ENCODE data around the gene PRDM11.

The PRDM11 gene

GRCh38 chr11:45267652-45268299 is 121.3 kb downstream of the PRDM11 start:
- DNase-seq, result no peak

DNA sequence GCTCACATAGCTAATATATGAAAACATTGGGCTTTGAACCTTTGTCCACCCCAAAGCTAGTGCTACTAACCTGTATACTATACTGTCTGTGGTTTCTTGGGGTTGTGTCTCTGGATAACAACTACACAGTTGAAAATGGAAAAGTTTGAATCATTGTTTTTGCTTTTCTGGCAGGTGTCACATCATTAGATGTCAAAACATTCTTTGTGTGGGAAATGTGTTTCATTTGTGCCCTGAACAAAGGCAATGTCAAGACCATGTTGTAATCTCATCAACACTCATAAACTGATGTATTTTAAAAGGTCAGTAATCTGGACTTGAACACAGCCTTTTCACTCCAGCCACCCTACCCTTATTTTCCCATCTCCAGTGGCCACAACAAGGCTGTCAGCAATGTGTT is 123.2 kb downstream of the PRDM11 start:
- DNase-seq, result no peak

GRCh38 chr11:45270946-45271716 is 124.7 kb downstream of the PRDM11 start:
- DNase-seq, result no peak

DNA sequence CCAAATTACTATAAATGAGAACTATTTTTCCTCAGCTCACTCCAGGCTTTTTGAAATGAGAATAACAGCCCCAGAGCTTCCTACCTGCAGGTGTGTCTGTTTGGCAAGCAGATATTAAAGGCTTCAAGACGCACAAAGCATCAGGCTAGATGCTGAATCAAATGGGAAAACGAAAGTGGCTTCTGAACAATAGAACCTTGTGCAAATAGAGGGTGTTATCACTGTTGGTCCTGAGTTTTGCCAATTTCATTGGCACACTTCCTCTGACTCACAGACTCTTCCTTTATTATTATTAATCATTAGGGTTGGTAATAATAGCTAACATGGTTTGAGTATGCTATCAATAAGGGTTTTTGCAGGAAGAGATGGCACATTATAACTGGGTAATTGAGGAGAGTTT is 126.3 kb downstream of the PRDM11 start:
- DNase-seq, result no peak

DNA sequence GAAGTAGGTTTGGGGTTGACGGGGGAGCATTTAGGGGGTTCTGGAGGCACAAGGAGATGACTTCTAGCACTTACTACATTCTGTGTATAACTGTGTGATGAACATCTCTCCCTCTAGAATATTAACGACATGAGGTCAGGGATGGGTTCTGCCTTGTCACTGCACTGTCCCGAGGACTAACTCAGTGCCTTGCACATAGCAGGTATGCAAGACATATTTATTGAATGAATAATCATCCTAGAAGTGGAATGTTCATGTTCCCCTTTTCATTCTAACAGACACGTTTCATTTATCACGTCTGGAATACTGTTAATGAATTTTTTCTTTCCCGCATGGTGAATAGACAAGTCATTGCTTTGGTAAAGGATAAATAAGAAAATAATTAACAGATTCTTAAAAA is 127.1 kb downstream of the PRDM11 start:
- DNase-seq, result no peak

- no peak for DNase-seq
Observed at GRCh38 chr11:45274206-45274605, 127.8 kb downstream of the PRDM11 start.

DNA sequence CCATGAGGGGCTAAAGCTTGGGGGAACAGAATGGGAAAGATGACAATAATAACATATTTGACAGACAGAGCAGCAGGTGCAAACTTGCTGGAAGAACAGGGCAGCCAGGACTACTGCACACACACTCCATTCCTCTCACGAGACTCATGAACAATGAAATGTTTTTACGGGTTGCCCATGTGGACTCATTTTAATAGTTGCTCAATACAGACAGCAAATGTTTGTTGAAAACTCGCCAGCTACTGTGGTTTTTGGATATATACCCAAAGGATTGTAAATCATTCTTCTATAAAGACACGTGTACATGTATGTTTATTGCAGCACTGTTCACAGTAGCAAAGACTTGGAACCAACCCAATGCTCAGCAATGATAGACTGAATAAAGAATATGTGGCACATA is 129.4 kb downstream of the PRDM11 start:
- DNase-seq, result no peak

GRCh38 chr11:45278714-45279113 is 132.3 kb downstream of the PRDM11 start:
- no peak for DNase-seq

GRCh38 chr11:45279645-45280044 is 133.2 kb downstream of the PRDM11 start:
- DNase-seq, result no peak

GRCh38 chr11:45280449-45280848 is 134.0 kb downstream of the PRDM11 start:
- DNase-seq, result no peak

DNA sequence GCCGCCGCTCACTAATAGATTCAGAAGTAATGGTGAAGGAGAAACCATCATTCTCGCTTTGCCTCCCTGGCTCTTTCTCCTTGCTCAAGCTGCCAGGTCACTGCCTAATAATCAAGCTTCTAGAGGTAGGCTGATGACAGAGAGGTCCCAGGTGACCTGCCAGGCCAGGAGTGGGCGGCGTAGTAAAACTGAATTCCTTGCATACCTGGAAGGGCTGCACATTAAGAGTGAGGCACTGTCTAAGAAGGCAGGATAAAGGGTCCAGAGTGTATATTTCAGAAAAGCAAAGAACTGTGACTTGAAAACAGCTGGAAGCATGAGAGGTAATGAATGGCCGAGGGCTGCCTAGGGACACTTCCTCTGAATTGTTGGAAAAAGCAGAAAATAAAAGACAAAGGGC is 135.6 kb downstream of the PRDM11 start:
- no peak for DNase-seq

All from right hindlimb (tissue), 1 donor.